GM20431 (cell line): Measurements from ENCODE around the gene ZNF57.
"Not testable (repeated sequence)": the region's sequence is repeated elsewhere in the genome, so short reads cannot be mapped to it uniquely, and the experiment has no call there.

Experiments used
- in situ Hi-C: fragments of 300-500 bp; cut with MseI, MboI; formaldehyde crosslinking; loops from one replicate; pipeline ENCODE4 v1.15.0; 2020; ENCODE audit warnings: low sequenced_read_pairs; ENCODE audit not compliant: unreplicated experiment

The ZNF57 gene

GRCh38 chr19:2890531-2890930, 10.2 kb upstream of the ZNF57 start:
- in situ Hi-C loops = not testable (repeated sequence)

- in situ Hi-C loops = no loop called here
Measured at GRCh38 chr19:2896694-2897093, 4.0 kb upstream of the ZNF57 start.

GRCh38 chr19:2902590-2903218, 2.0 kb downstream of the ZNF57 start:
- in situ Hi-C loops = no loop called here

GRCh38 chr19:2903326-2903725, 2.6 kb downstream of the ZNF57 start:
- in situ Hi-C loops = not testable (repeated sequence)

GRCh38 chr19:2905918-2906519, 5.3 kb downstream of the ZNF57 start:
- in situ Hi-C loops = no loop called here

GRCh38 chr19:2906631-2907195, 6.0 kb downstream of the ZNF57 start:
- in situ Hi-C loops = no loop called here

GRCh38 chr19:2912306-2912705, 11.6 kb downstream of the ZNF57 start:
- in situ Hi-C loops = no loop called here

GRCh38 chr19:2917275-2918184, 16.8 kb downstream of the ZNF57 start:
- in situ Hi-C loops = no loop called here

- in situ Hi-C loops = no loop called here
Measured at GRCh38 chr19:2922987-2923386, 22.3 kb downstream of the ZNF57 start.

GRCh38 chr19:2923510-2923909, 22.8 kb downstream of the ZNF57 start:
- in situ Hi-C loops = no loop called here

GRCh38 chr19:2926341-2927031, 25.8 kb downstream of the ZNF57 start:
- in situ Hi-C loops = no loop called here

- in situ Hi-C loops = no loop called here
Measured at GRCh38 chr19:2927032-2927430, 26.3 kb downstream of the ZNF57 start.

GRCh38 chr19:2933490-2933910, 32.8 kb downstream of the ZNF57 start:
- in situ Hi-C loops = no loop called here

- in situ Hi-C loops = not testable (repeated sequence)
Measured at GRCh38 chr19:2935863-2936262, 35.1 kb downstream of the ZNF57 start.

GRCh38 chr19:2942928-2943640, 42.4 kb downstream of the ZNF57 start:
- in situ Hi-C loops = no loop called here

- in situ Hi-C loops = no loop called here
Measured at GRCh38 chr19:2944403-2944774, 43.7 kb downstream of the ZNF57 start.

GRCh38 chr19:2944775-2945574, 44.2 kb downstream of the ZNF57 start, which contains the start of gene ZNF77:
Gene ZNF77, minus strand, starts transcription at chr19:2944971. Its CDS starts 131 bp downstream, at chr19:2944840.
- in situ Hi-C loops = no loop called here

- in situ Hi-C loops = no loop called here
Measured at GRCh38 chr19:2945575-2946184, 45.0 kb downstream of the ZNF57 start.
